OCI-LY7 (cell line): ENCODE results near the gene SERINC5. TPM values are rescaled to one million over a fixed set of nuclear protein-coding genes. Genes with fewer than 3 reads are reported as not detected.
"Not testable (repeated sequence)": the region's sequence is repeated elsewhere in the genome, so short reads cannot be mapped to it uniquely, and the experiment has no call there.

ENCODE experiments used
- Bru-seq: library from RNA; stranded (reverse); fragments of 400-500 nt; gene quantifications from one replicate; lab custom pipeline; 2021; lab: Mats Ljungman, UMichigan
- BruChase-seq, 2 experiments: library from RNA; stranded (reverse); fragments of 400-500 nt; gene quantifications; one replicate each; lab custom pipeline; 2021; lab: Mats Ljungman, UMichigan
- BruUV-seq: library from RNA; stranded (reverse); fragments of 400-500 nt; replicated peaks from 2 replicates; lab custom pipeline; 2021; lab: Mats Ljungman, UMichigan
- CTCF ChIA-PET: fragments of 300-600 bp; sonication (Branson Sonifier 250); formaldehyde crosslinking; loops from one replicate; lab custom pipeline; 2022; ENCODE audit warnings: antibody characterized with exemption; ENCODE audit not compliant: unreplicated experiment; lab: Charles Lee
- POLR2A ChIA-PET: fragments of 300-600 bp; sonication (Branson Sonifier 250); formaldehyde crosslinking; loops from one replicate; lab custom pipeline; 2022; ENCODE audit warnings: antibody characterized with exemption; lab: Charles Lee
- DNase-seq: peaks from one replicate; pipeline ENCODE4 v3.0.0-alpha.2; 2015; ENCODE audit warnings: low spot score
- H2AFZ ChIP-seq: fragments of 200-600 bp; sonication (generic), shearing (Covaris generic); 2 replicates; pipeline ENCODE4 v1.6.1; 2014; ENCODE audit warnings: mild to moderate bottlenecking, antibody characterized with exemption, low read length, moderate library complexity
- H3K27ac ChIP-seq: fragments of 200-600 bp; sonication (generic); 2 replicates; pipeline ENCODE4 v1.5.1; 2014; ENCODE audit warnings: mixed run types, low read depth, mild to moderate bottlenecking, moderate library complexity, low read length, inconsistent platforms; ENCODE audit not compliant: poor library complexity, severe bottlenecking
- H3K36me3 ChIP-seq: fragments of 200-600 bp; sonication (generic); 2 replicates; pipeline ENCODE4 v1.6.1; 2014; ENCODE audit warnings: mild to moderate bottlenecking, antibody characterized with exemption, low read length, moderate library complexity, mixed read lengths; ENCODE audit not compliant: insufficient read depth
- H3K4me1 ChIP-seq: fragments of 200-600 bp; sonication (generic); 2 replicates; pipeline ENCODE4 v1.5.1; 2014; ENCODE audit warnings: mild to moderate bottlenecking, low read length; ENCODE audit not compliant: insufficient read depth, poor library complexity, severe bottlenecking
- H3K4me2 ChIP-seq: fragments of 200-600 bp; sonication (generic); 2 replicates; pipeline ENCODE4 v1.6.1; 2014; ENCODE audit warnings: mild to moderate bottlenecking, low read length
- H3K4me3 ChIP-seq: fragments of 200-600 bp; sonication (generic); 2 replicates; pipeline ENCODE4 v1.5.1; 2014; ENCODE audit warnings: mild to moderate bottlenecking, low read depth, low read length; ENCODE audit not compliant: poor library complexity, severe bottlenecking
- H3K79me2 ChIP-seq: fragments of 200-600 bp; sonication (generic); 2 replicates; pipeline ENCODE4 v1.6.1; 2016; ENCODE audit warnings: low read depth, mild to moderate bottlenecking, low read length, moderate library complexity, mixed read lengths; ENCODE audit not compliant: insufficient read depth
- H3K9me2 ChIP-seq: fragments of 200-600 bp; sonication (generic); 2 replicates; pipeline ENCODE4 v1.6.1; 2016; ENCODE audit warnings: mild to moderate bottlenecking, low read length, mixed read lengths; ENCODE audit not compliant: insufficient read depth
- H3K9me3 ChIP-seq: fragments of 200-600 bp; sonication (generic); 2 replicates; pipeline ENCODE4 v1.6.1; 2014; ENCODE audit warnings: mild to moderate bottlenecking, mixed run types, low read length, mixed read lengths
- H4K20me1 ChIP-seq: fragments of 200-600 bp; sonication (generic); 2 replicates; pipeline ENCODE4 v1.6.1; 2014; ENCODE audit warnings: mild to moderate bottlenecking, antibody characterized with exemption, low read length, moderate library complexity, mixed read lengths; ENCODE audit not compliant: insufficient read depth
- CTCF ChIP-seq: fragments of 200-600 bp; sonication (generic); conservative IDR thresholded peaks from 2 replicates; pipeline ENCODE4 v1.5.1; 2014; ENCODE audit warnings: mild to moderate bottlenecking, antibody characterized with exemption, low read length, moderate library complexity, mixed read lengths
- EZH2phosphoT487 ChIP-seq: fragments of 200-600 bp; sonication (generic); IDR thresholded peaks from 2 replicates; pipeline ENCODE4 v1.6.1; 2018; ENCODE audit warnings: low read depth, borderline replicate concordance, mild to moderate bottlenecking, mixed run types, antibody characterized with exemption, low read length, moderate library complexity, mixed read lengths
- intact Hi-C: fragments of 100-400 bp; cut with micrococcal nuclease; formaldehyde crosslinking; loops from one replicate; pipeline ENCODE4 v1.10.0; 2022; ENCODE audit not compliant: unreplicated experiment
- long read RNA-seq: library from polyadenylated mRNA; stranded (forward); transcript quantifications from one replicate; pipeline ENCODE4 v2.0.0, GENCODE V29; 2022
- total RNA-seq, 2 experiments: library from RNA; depleted of rRNA in 1 of 2; stranded (reverse); fragments of >200 nt in 1 of 2; shearing (Covaris generic) in 1 of 2; gene quantifications; 2 replicates each; pipeline ENCODE4 v1.2.3, GENCODE V29; 2014 to 2022

Gene SERINC5
- total RNA-seq (2014; rRNA removed; shearing (Covaris generic)) (21.6 and 31.2 TPM in 2 replicates), total RNA-seq (2022) (87.9 and 92.1 TPM in 2 replicates), Bru-seq, nascent RNA (percentile 92 among the genes with signal in this experiment), BruChase-seq, experiment 1, labeled RNA remaining after a 6-hour chase (percentile 94 among the genes with signal in this experiment), BruChase-seq, experiment 2, labeled RNA remaining after a 2-hour chase (percentile 92 among the genes with signal in this experiment)
- long read RNA-seq, full-length matches to known transcripts = 4 of 64 reads
- long read RNA-seq, partial matches to known transcripts = 21 of 64 reads
- long read RNA-seq, other reads (novel, unspliced or antisense) = 39 of 64 reads

DNA sequence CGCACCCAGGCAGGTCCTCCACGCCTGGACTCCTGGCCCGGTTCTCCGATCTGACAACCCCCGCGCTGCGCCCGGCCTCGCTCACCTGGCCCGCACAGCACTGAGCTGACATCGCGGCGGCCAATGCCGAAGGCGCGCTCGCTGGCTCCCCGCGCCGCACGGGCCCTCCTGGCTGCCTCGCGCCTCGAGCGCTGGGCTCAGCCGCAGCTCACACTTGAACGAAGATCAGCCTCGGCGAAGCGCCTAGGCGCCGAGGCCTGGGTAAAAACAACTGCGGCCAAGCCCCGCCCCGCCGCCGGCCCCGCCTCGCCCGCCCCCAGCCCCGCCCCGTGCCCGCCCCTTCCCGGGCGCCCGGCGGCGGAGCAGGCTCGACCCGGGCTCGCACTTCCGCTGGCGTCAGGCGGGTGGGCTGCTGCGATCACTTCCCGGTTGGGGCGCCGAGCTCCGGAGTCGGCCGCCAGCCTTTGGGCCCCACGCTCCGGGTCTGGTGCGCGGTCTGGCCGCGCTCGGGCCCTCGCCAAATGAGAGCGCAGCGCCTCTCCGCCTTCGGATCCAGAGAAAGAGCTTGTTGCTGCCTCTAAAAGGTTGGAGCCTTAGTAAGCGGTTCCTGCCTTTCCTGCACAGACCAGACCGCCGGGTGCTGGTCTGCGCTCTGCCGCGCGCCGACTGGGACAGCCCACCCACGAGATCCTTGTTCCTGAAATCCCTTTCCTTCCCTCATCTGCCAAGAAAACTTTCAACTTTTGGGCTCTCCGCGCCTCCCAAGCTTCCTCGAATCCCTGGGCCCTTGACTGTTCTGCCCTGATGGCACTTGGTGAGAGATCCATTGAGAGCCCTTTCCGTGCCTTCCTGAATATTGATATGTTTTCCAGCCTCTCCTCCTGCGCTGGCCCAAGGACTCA lies at the start of gene SERINC5:
TSS of gene SERINC5 (minus strand) at position 238 of the 902 bp plus-strand sequence. CDS start at position 112, 126 bp downstream.
- Histone ChIP-seq H3K27ac (peak within 1 kb of the TSS; percentile 72), H3K9me2 (no peaks in the 10 kb centered on the region), H3K4me1 (peaks cover 38% of the 10 kb centered on the region), H4K20me1 (peaks cover 24% of the 10 kb centered on the region; the same call in 1 of the 2 replicates), H3K4me3 (peak within 1 kb of the TSS; percentile 88), H2AFZ (peak within 1 kb of the TSS; percentile 48), H3K79me2 (peaks cover 58% of the 10 kb centered on the region), H3K4me2 (peak within 1 kb of the TSS; percentile 84), H3K36me3 (peaks cover 6% of the 10 kb centered on the region; the same call in 1 of the 2 replicates), H3K9me3 (no peaks in the 10 kb centered on the region)
- BruUV-seq = TSS peak; percentile 80
- intact Hi-C loops = loop anchor here (1.0 to 10.0 kb wide), 2 partner anchors 64 to 271 kb away; no protein-coding TSS in a partner anchor
- CTCF ChIA-PET = interaction anchor here (0.7 to 1.1 kb wide), 2 partner anchors 39 to 366 kb away, joined by 3 to 10 read pairs; no protein-coding TSS in a partner anchor
- no peak for TF ChIP-seq CTCF
- no peak for TF ChIP-seq EZH2phosphoT487
- POLR2A ChIA-PET = interaction anchor here (0.6 to 5.5 kb wide), 18 partner anchors 10 to 993 kb away, joined by 3 to 62 read pairs (median 4); no protein-coding TSS in a partner anchor
- DNase-seq = peak; percentile 89

DNA sequence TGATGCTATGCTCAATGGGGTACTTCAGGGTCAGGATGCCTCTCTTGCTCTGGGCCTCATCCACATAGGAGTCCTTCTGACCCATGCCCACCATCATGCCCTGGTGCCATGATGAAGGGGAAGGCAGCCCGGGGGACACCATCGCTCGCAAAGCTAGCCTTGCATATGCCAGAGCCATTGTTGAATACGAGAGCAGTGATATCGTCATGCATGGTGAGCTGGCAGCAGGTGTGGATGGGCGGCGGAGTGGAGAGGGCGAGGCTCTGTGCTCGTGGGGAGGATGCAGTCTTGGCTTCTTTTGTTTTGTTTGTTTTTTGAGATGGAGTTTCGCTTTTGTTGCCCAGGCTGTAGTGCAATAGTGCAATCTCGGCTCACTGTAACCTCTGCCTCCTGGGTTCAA lies 46.8 kb upstream of the SERINC5 start:
- no peak overlapping the region for H3K27ac ChIP-seq
- H2AFZ ChIP-seq = no peak overlapping the region
- H4K20me1 ChIP-seq = no peaks in the 10 kb centered on the region
- H3K36me3 ChIP-seq = no peaks in the 10 kb centered on the region
- H3K9me3 ChIP-seq = no peaks in the 10 kb centered on the region
- H3K4me3 ChIP-seq = no peak overlapping the region
- TF ChIP-seq CTCF = no peak
- no peak for TF ChIP-seq EZH2phosphoT487
- H3K4me2 ChIP-seq = no peak overlapping the region
- no peak for DNase-seq
- no TSS peak for BruUV-seq
- intact Hi-C loops = no loop called here
- POLR2A ChIA-PET = interaction anchor here (0.5 kb wide), 1 partner anchor 39 kb away, joined by 4 read pairs; no protein-coding TSS in a partner anchor
- H3K79me2 ChIP-seq = no peaks in the 10 kb centered on the region
- no peaks in the 10 kb centered on the region for H3K9me2 ChIP-seq
- CTCF ChIA-PET = no interaction called here
- H3K4me1 ChIP-seq = no peaks in the 10 kb centered on the region

DNA sequence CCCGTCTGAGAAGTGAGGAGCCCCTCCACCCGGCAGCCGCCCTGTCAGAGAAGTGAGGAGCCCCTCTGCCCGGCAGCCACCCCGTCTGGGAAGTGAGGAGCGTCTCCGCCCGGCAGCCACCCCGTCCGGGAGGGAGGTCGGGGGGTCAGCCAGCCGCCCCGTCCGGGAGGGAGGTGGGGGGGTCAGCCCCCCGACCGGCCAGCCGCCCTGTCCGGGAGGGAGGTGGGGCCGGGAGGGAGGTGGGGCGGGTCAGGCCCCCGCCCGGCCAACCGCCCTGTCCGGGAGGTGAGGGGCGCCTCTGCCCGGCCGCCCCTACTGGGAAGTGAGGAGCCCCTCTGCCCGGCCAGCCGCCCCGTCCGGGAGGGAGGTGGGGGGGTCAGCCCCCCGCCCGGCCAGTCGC lies 45.5 kb upstream of the SERINC5 start:
- H3K9me3 ChIP-seq, intact Hi-C loops, H3K4me1 ChIP-seq, DNase-seq, H3K79me2 ChIP-seq, BruUV-seq, CTCF ChIA-PET, H3K36me3 ChIP-seq, H3K4me2 ChIP-seq, POLR2A ChIA-PET, H3K27ac ChIP-seq, H2AFZ ChIP-seq, H3K9me2 ChIP-seq, H4K20me1 ChIP-seq, H3K4me3 ChIP-seq: not testable (repeated sequence)

- H3K27ac ChIP-seq, DNase-seq, H3K9me3 ChIP-seq, POLR2A ChIA-PET, CTCF ChIA-PET, H3K4me1 ChIP-seq, H3K4me3 ChIP-seq, H2AFZ ChIP-seq, H3K4me2 ChIP-seq, H3K36me3 ChIP-seq, H3K79me2 ChIP-seq, H3K9me2 ChIP-seq, intact Hi-C loops, BruUV-seq, H4K20me1 ChIP-seq: not testable (repeated sequence)
Measured at GRCh38 chr5:80300796-80301195, 44.9 kb upstream of the SERINC5 start.
